Neural cell (in vitro differentiated cells): ENCODE measurements around the gene ALS2CL. TPM values are rescaled to one million over a fixed set of nuclear protein-coding genes. Genes with fewer than 3 reads are reported as not detected.

ENCODE experiments used
- H2AFZ ChIP-seq: fragments of 200-600, 300-800 bp; sonication (generic), shearing (Covaris generic); 2 replicates; pipeline ENCODE4 v1.6.0; 2014; ENCODE audit warnings: low read depth, mild to moderate bottlenecking, antibody characterized with exemption, low read length, moderate library complexity
- H3F3A ChIP-seq: fragments of 200-600 bp; shearing (Covaris generic); 2 replicates; pipeline ENCODE4 v1.6.1; 2016; ENCODE audit warnings: mild to moderate bottlenecking, moderate library complexity, mixed read lengths, antibody characterized with exemption, low read length; ENCODE audit not compliant: insufficient read depth, poor library complexity, severe bottlenecking
- H3K27ac ChIP-seq: fragments of 200-600, 300-800 bp; sonication (generic), shearing (Covaris generic); 2 replicates; pipeline ENCODE4 v1.5.1; 2014; ENCODE audit warnings: mild to moderate bottlenecking, low read length, moderate library complexity
- H3K27me3 ChIP-seq: fragments of 300-800, 200-600 bp; sonication (generic), shearing (Covaris generic); 2 replicates; pipeline ENCODE4 v1.6.0; 2014; ENCODE audit warnings: mild to moderate bottlenecking, low read depth, low read length, moderate library complexity; ENCODE audit not compliant: insufficient read depth
- H3K36me3 ChIP-seq: fragments of 300-800, 200-600 bp; sonication (generic), shearing (Covaris generic); 2 replicates; pipeline ENCODE4 v1.5.1; 2014; ENCODE audit warnings: mild to moderate bottlenecking, antibody characterized with exemption, low read length, moderate library complexity; ENCODE audit not compliant: insufficient read depth
- H3K4me2 ChIP-seq: fragments of 300-800, 200-600 bp; sonication (generic), shearing (Covaris generic); 2 replicates; pipeline ENCODE4 v1.6.0; 2014; ENCODE audit warnings: mild to moderate bottlenecking, low read length
- H3K4me3 ChIP-seq: fragments of 300-800, 200-600 bp; sonication (generic), shearing (Covaris generic); 2 replicates; pipeline ENCODE4 v1.5.1; 2014; ENCODE audit warnings: mild to moderate bottlenecking, low read length, moderate library complexity
- H3K79me2 ChIP-seq: fragments of 200-600 bp; shearing (Covaris generic); replicated peaks from 2 replicates; pipeline ENCODE4 v1.6.0; 2014; ENCODE audit warnings: mild to moderate bottlenecking, low read length, moderate library complexity; ENCODE audit not compliant: insufficient read depth
- H3K9ac ChIP-seq: fragments of 300-800, 200-600 bp; sonication (generic), shearing (Covaris generic); 2 replicates; pipeline ENCODE4 v1.6.1; 2016; ENCODE audit warnings: mild to moderate bottlenecking, low read length, mixed read lengths
- H3K9me2 ChIP-seq: fragments of 200-600 bp; shearing (Covaris generic); 2 replicates; pipeline ENCODE4 v1.6.1; 2016; ENCODE audit warnings: mild to moderate bottlenecking, low read length, mixed read lengths; ENCODE audit not compliant: insufficient read depth
- H3K9me3 ChIP-seq: fragments of 200-600, 300-800 bp; sonication (generic), shearing (Covaris generic); 2 replicates; pipeline ENCODE4 v1.6.1; 2016; ENCODE audit warnings: mild to moderate bottlenecking, mixed run types, low read length, moderate library complexity, mixed read lengths
- H4K20me1 ChIP-seq: fragments of 200-600 bp; shearing (Covaris generic); 2 replicates; pipeline ENCODE4 v1.6.1; 2016; ENCODE audit warnings: mild to moderate bottlenecking, mixed run types; ENCODE audit not compliant: insufficient read depth
- CTCF ChIP-seq: fragments of 450-650 bp; IDR thresholded peaks from 2 replicates; pipeline ENCODE4 v1.5.1; 2014; ENCODE audit warnings: antibody characterized with exemption, mild to moderate bottlenecking, moderate library complexity; ENCODE audit not compliant: poor library complexity, severe bottlenecking
- EP300 ChIP-seq: fragments of 450-650 bp; conservative IDR thresholded peaks from 2 replicates; pipeline ENCODE4 v1.6.1; 2014; ENCODE audit warnings: antibody characterized with exemption, mild to moderate bottlenecking, moderate library complexity; ENCODE audit not compliant: poor library complexity, severe bottlenecking
- EZH2 ChIP-seq: fragments of 200-600, 300-800 bp; shearing (Covaris generic), sonication (generic); IDR thresholded peaks from 2 replicates; pipeline ENCODE4 v1.6.1; 2014; ENCODE audit warnings: antibody characterized with exemption, low read length, borderline replicate concordance, mild to moderate bottlenecking; ENCODE audit not compliant: insufficient read depth, poor library complexity, severe bottlenecking
- MXI1 ChIP-seq: fragments of 450-650 bp; conservative IDR thresholded peaks from 2 replicates; pipeline ENCODE4 v1.6.1; 2014; ENCODE audit warnings: antibody characterized with exemption, mild to moderate bottlenecking; ENCODE audit not compliant: poor library complexity, severe bottlenecking
- POLR2AphosphoS5 ChIP-seq: IDR thresholded peaks from 2 replicates; pipeline ENCODE4 v1.6.1; 2012
- RAD21 ChIP-seq: fragments of 450-650 bp; conservative IDR thresholded peaks from 2 replicates; pipeline ENCODE4 v1.6.1; 2014; ENCODE audit warnings: antibody characterized with exemption, mild to moderate bottlenecking, moderate library complexity
- REST ChIP-seq: IDR thresholded peaks from 2 replicates; pipeline ENCODE4 v1.6.1; 2012; ENCODE audit warnings: borderline replicate concordance
- SMC3 ChIP-seq: fragments of 450-650 bp; conservative IDR thresholded peaks from 2 replicates; pipeline ENCODE4 v1.6.1; 2014; ENCODE audit warnings: antibody characterized with exemption, mild to moderate bottlenecking, moderate library complexity; ENCODE audit not compliant: poor library complexity
- TAF1 ChIP-seq: IDR thresholded peaks from 2 replicates; pipeline ENCODE4 v1.6.1; 2012; ENCODE audit warnings: low read depth
- polyA plus RNA-seq: library from polyadenylated mRNA; depleted of rRNA; stranded (reverse); fragments of >200 nt; gene quantifications from 2 replicates; pipeline ENCODE4 v1.2.3, GENCODE V29; 2014

The ALS2CL gene
- polyA plus RNA-seq, 1 donor from 2014 or later: 0.11 TPM

DNA sequence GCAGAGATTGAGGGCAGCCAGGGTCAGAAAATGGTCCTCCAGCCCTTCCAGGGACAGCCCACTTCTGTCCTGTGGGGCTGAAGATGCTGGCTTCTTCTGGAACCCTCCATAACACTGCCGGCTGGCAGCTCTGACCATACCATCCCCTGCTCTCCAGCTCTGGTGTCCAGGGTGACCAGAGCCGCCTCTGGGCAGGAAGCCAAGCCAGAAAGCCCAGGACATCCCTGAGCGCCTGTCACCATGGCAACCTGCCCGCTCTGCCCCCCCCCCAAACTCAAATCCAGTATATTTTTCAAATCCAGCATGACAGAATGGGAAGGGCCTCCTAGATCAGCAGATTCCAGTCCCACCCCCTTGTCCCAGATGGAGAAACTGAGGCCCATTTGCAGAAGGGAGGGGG lies 7.3 kb upstream of the ALS2CL start:
- H3K9me2 ChIP-seq: no peaks in the 10 kb centered on the region
- H2AFZ ChIP-seq: no peak overlapping the region
- TF ChIP-seq MXI1: no peak
- TF ChIP-seq EP300: no peak
- TF ChIP-seq RAD21: no peak
- no peak for TF ChIP-seq REST
- no peak for TF ChIP-seq POLR2AphosphoS5
- TF ChIP-seq CTCF: no peak
- TF ChIP-seq TAF1: no peak
- TF ChIP-seq SMC3: no peak
- no peak for TF ChIP-seq EZH2
- H3F3A ChIP-seq: no peaks in the 10 kb centered on the region
- H3K4me2 ChIP-seq: no peak overlapping the region
- H3K36me3 ChIP-seq: no peaks in the 10 kb centered on the region
- H3K27ac ChIP-seq: no peak overlapping the region
- H4K20me1 ChIP-seq: no peaks in the 10 kb centered on the region
- H3K4me3 ChIP-seq: peak overlapping the region; percentile 56
- no peak overlapping the region for H3K9ac ChIP-seq
- H3K27me3 ChIP-seq: peaks cover 13% of the 10 kb centered on the region
- H3K9me3 ChIP-seq: no peaks in the 10 kb centered on the region
- no peaks in the 10 kb centered on the region for H3K79me2 ChIP-seq

DNA sequence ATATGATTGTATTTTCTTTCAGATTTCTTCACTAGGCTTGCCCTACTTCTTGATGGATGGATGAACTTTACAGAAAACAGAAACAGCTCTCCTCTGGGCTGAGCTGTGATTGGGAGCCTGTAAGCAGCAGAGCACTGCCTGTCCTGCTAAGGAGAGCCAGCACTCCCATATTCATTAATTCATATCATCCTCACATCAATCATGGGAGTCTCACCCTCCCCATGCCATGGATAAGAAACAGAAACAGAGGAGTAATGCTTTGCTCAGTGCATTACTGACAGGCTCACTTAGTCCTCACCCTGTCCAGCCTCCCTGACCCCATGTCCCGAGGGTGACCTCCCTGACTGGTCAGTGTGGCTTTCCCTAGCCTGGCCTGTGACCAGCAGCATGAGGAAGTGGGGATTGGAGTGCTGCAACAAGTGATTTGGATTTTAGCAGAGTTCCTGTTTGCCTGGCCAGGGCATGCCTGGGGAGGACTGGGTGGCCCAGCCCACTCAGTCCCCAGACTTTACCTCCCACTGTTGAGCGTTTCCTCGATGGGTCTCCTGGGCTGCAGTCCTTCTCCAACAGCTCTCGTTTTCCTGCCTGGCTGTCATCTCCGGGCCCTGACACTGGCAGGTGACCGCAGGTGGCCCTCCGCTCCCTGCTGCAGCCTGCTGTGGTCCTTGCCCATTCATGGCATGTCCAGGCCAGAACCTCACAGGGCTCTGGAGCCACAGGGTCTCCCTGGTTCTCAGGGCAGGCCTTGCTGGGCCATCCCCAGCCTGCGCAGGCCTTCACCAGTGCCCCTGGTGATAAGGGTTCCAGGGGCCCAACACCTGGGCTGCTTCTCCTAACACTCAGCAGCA lies 6.4 kb upstream of the ALS2CL start:
- no peak overlapping the region for H3K4me3 ChIP-seq
- H3K27ac ChIP-seq: no peak overlapping the region
- no peak for TF ChIP-seq EP300
- no peak for TF ChIP-seq CTCF
- no peaks in the 10 kb centered on the region for H3F3A ChIP-seq
- no peaks in the 10 kb centered on the region for H3K9me3 ChIP-seq
- H3K9ac ChIP-seq: no peak overlapping the region
- H3K79me2 ChIP-seq: no peaks in the 10 kb centered on the region
- no peak overlapping the region for H3K4me2 ChIP-seq
- no peaks in the 10 kb centered on the region for H3K9me2 ChIP-seq
- H2AFZ ChIP-seq: no peak overlapping the region
- no peaks in the 10 kb centered on the region for H3K36me3 ChIP-seq
- peaks cover 13% of the 10 kb centered on the region for H3K27me3 ChIP-seq
- no peaks in the 10 kb centered on the region for H4K20me1 ChIP-seq
